Endodermal cell (in vitro differentiated cells): ENCODE measurements around the gene TMED4. TPM values are rescaled to one million over a fixed set of nuclear protein-coding genes. Genes with fewer than 3 reads are reported as not detected.

ENCODE experiments used
- DNase-seq: peaks from one replicate; pipeline ENCODE4 v3.0.0-alpha.2; 2017
- H3K27ac ChIP-seq: 2 replicates; pipeline ENCODE4 v1.5.1; 2013; ENCODE audit warnings: mild to moderate bottlenecking, low read depth, low read length, moderate library complexity
- H3K27me3 ChIP-seq: 2 replicates; pipeline ENCODE4 v1.6.1; 2013; ENCODE audit warnings: mild to moderate bottlenecking, low read length, moderate library complexity; ENCODE audit not compliant: insufficient read depth, control insufficient read depth, poor library complexity, severe bottlenecking
- H3K36me3 ChIP-seq: 2 replicates; pipeline ENCODE4 v1.7.0; 2013; ENCODE audit warnings: mild to moderate bottlenecking, low read length, moderate library complexity; ENCODE audit not compliant: control insufficient read depth, insufficient read depth
- H3K4me1 ChIP-seq: one replicate; pipeline ENCODE4 v1.7.0; 2013; ENCODE audit warnings: low read length; ENCODE audit not compliant: control insufficient read depth, insufficient read depth
- H3K4me3 ChIP-seq: 2 replicates; pipeline ENCODE4 v1.5.1; 2013; ENCODE audit warnings: mild to moderate bottlenecking, low read length, moderate library complexity
- H3K9ac ChIP-seq: 2 replicates; pipeline ENCODE4 v1.6.1; 2013; ENCODE audit warnings: mild to moderate bottlenecking, low read length, moderate library complexity; ENCODE audit not compliant: poor library complexity, severe bottlenecking; ENCODE audit errors: extremely low read depth
- H3K9me3 ChIP-seq: 2 replicates; pipeline ENCODE4 v1.6.1; 2013; ENCODE audit warnings: mild to moderate bottlenecking, low read length, moderate library complexity; ENCODE audit not compliant: control insufficient read depth
- H3K27ac Mint-ChIP-seq: 2 replicates; pipeline ENCODE4 v1.8.0; 2020; ENCODE audit warnings: mixed read lengths
- H3K27me3 Mint-ChIP-seq: 2 replicates; pipeline ENCODE4 v1.8.0; 2021; ENCODE audit warnings: mild to moderate bottlenecking, mixed read lengths; ENCODE audit not compliant: insufficient read depth
- H3K36me3 Mint-ChIP-seq: 2 replicates; pipeline ENCODE4 v1.8.0; 2020; ENCODE audit warnings: low read depth, mixed read lengths
- H3K4me1 Mint-ChIP-seq: 2 replicates; pipeline ENCODE4 v1.8.0; 2020; ENCODE audit warnings: mixed read lengths
- H3K4me3 Mint-ChIP-seq: 2 replicates; pipeline ENCODE4 v1.8.0; 2020; ENCODE audit warnings: mild to moderate bottlenecking, moderate library complexity, mixed read lengths
- H3K9me3 Mint-ChIP-seq: 2 replicates; pipeline ENCODE4 v1.8.0; 2020; ENCODE audit warnings: mild to moderate bottlenecking, mixed read lengths
- CTCF ChIP-seq: fragments of 200-600 bp; sonication (generic); conservative IDR thresholded peaks from 2 replicates; pipeline ENCODE4 v1.5.0; 2021; ENCODE audit warnings: antibody characterized with exemption, mild to moderate bottlenecking
- WGBS, 2 experiments: methylation state at CpG; one replicate each; pipeline versions ENCODE4 v1.1.5 to v1.1.7; 2013; ENCODE audit warnings: missing lambda C conversion rate in 2 of 2, mixed read lengths in 1 of 2; ENCODE audit not compliant: insufficient coverage in 1 of 2, insufficient read length in 1 of 2; 5-methylcytosine and 5-hydroxymethylcytosine counted together
- total RNA-seq, 2 donors: library from RNA; stranded (reverse); fragmentation: NEBNext Ultra II Directional in 1 of 2; extraction: Animal tissue kit (Norgen Biotek cat#: 25700) in 1 of 2; gene quantifications; 2 replicates in 1 of 2; 3 replicates in 1 of 2; pipeline ENCODE4 v1.2.1, GENCODE V29; 2021

The TMED4 gene
- total RNA-seq, 2 donors from 2014 or later, result 75.4 to 109 TPM

- Mint-ChIP-seq H3K4me3 (no peak overlapping the region), H3K9me3 (no peaks in the 10 kb centered on the region), H3K27me3 (peaks cover 2% of the 10 kb centered on the region), H3K27ac (no peak overlapping the region), H3K4me1 (peaks cover 4% of the 10 kb centered on the region), H3K36me3 (no peaks in the 10 kb centered on the region)
- TF ChIP-seq CTCF, result no peak
- WGBS, 2 experiments, result 89 to 100% methylated on average over 1 to 8 of the region's 8 CpGs
- Histone ChIP-seq H3K4me1 (no peaks in the 10 kb centered on the region), H3K27me3 (no peaks in the 10 kb centered on the region), H3K36me3 (no peaks in the 10 kb centered on the region), H3K4me3 (no peak overlapping the region), H3K9ac (no peak overlapping the region), H3K9me3 (no peaks in the 10 kb centered on the region), H3K27ac (no peak overlapping the region)
- no peak for DNase-seq
Measured at GRCh38 chr7:44535348-44536064, 46.5 kb downstream of the TMED4 start.

- no peaks in the 10 kb centered on the region for H3K4me1 ChIP-seq
- H3K9ac ChIP-seq, result no peak overlapping the region
- H3K4me1 Mint-ChIP-seq, result no peaks in the 10 kb centered on the region
- no peaks in the 10 kb centered on the region for H3K9me3 ChIP-seq
- H3K36me3 ChIP-seq, result no peaks in the 10 kb centered on the region
- no peaks in the 10 kb centered on the region for H3K9me3 Mint-ChIP-seq
- no peak overlapping the region for H3K27ac Mint-ChIP-seq
- peaks cover 2% of the 10 kb centered on the region for H3K27me3 Mint-ChIP-seq
- H3K27me3 ChIP-seq, result no peaks in the 10 kb centered on the region
- 61 to 63% methylated on average over 5 to 7 of the region's 7 CpGs for WGBS, 2 experiments
- H3K4me3 ChIP-seq, result no peak overlapping the region
- no peaks in the 10 kb centered on the region for H3K36me3 Mint-ChIP-seq
- DNase-seq, result peak; percentile 93
- peak; percentile 90 for TF ChIP-seq CTCF
- no peak overlapping the region for H3K27ac ChIP-seq
- no peak overlapping the region for H3K4me3 Mint-ChIP-seq
Measured at GRCh38 chr7:44534501-44534900, 47.5 kb downstream of the TMED4 start.

GRCh38 chr7:44534087-44534486 lies 47.9 kb downstream of the TMED4 start:
- DNase-seq, result no peak
- Mint-ChIP-seq H3K27me3 (peaks cover 2% of the 10 kb centered on the region), H3K4me3 (no peak overlapping the region), H3K4me1 (no peaks in the 10 kb centered on the region), H3K27ac (no peak overlapping the region), H3K9me3 (no peaks in the 10 kb centered on the region), H3K36me3 (no peaks in the 10 kb centered on the region)
- WGBS, 2 experiments, result 89 to 100% methylated on average over 4 to 5 of the region's 5 CpGs
- no peak overlapping the region for H3K27ac ChIP-seq
- H3K9me3 ChIP-seq, result no peaks in the 10 kb centered on the region
- H3K36me3 ChIP-seq, result no peaks in the 10 kb centered on the region
- TF ChIP-seq CTCF, result no peak
- H3K4me3 ChIP-seq, result no peak overlapping the region
- H3K27me3 ChIP-seq, result no peaks in the 10 kb centered on the region
- H3K9ac ChIP-seq, result no peak overlapping the region
- H3K4me1 ChIP-seq, result no peaks in the 10 kb centered on the region
